Activated CD4-positive, CD25-positive, alpha-beta regulatory T cell treated with anti-CD3 and anti-CD28 coated beads, Interleukin-2, amount 50 U/mL, for 16 hours (primary cell): ENCODE data around the gene MAD2L2.

Experiments used
- DNase-seq: peaks from one replicate; pipeline ENCODE4 v3.0.0-alpha.2; 2020; ENCODE audit warnings: low read depth, low spot score

MAD2L2 gene

DNA sequence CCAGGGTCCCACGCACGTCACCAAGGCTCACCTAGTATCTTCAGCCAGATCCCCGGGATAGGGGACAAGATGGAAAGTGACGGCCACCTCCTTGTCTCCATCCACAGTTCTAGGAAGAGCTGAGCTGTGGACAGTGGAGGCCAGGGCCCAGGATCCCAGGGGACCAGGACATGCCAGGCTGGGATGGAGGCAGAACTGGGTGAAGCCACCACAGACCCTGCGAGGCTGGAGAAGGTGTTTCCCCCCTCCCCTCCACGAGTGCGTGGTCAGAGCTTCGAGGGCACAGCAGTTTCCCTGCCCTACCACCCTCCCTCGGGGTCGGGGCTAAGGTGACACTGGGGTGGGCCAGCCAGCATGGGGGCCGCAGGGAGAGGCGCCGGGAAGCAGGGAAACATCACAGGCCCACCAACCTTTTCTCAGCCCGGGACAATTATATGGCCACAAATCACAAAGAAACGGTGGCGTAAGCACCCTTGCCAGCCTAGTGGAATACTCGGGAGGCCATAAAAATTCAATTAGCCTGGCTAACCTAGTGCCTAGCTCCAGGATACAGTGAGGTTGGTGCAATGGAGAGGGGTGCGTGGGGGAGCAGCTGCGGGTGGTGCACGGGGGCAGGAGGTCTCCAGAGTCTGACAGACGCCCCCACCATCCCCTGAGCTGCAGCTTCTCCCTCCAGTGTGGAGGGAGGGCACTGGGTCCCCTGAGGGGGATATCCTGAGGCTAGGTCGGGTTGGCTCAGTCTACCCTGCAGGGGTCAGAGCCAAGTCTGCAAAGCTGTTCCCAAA is 23.9 kb upstream of the MAD2L2 start:
- DNase-seq = no peak

DNA sequence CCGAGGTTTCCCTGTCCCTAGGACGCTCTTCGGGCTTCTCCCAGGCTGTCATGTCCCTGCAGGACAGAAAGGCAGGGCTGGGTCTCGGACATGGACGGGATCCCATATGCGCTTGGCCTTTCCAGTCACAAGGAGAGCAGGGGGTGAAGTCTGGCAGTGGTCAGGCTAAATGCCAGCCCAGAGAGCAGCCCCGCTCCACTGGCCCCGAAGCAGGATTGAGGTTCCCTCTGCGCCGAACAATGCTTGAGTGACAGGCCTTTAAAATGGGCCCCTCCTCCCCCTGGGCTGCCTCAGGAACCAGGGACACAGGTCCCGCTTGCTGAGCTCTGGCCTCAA is 23.2 kb upstream of the MAD2L2 start:
- no peak for DNase-seq

DNA sequence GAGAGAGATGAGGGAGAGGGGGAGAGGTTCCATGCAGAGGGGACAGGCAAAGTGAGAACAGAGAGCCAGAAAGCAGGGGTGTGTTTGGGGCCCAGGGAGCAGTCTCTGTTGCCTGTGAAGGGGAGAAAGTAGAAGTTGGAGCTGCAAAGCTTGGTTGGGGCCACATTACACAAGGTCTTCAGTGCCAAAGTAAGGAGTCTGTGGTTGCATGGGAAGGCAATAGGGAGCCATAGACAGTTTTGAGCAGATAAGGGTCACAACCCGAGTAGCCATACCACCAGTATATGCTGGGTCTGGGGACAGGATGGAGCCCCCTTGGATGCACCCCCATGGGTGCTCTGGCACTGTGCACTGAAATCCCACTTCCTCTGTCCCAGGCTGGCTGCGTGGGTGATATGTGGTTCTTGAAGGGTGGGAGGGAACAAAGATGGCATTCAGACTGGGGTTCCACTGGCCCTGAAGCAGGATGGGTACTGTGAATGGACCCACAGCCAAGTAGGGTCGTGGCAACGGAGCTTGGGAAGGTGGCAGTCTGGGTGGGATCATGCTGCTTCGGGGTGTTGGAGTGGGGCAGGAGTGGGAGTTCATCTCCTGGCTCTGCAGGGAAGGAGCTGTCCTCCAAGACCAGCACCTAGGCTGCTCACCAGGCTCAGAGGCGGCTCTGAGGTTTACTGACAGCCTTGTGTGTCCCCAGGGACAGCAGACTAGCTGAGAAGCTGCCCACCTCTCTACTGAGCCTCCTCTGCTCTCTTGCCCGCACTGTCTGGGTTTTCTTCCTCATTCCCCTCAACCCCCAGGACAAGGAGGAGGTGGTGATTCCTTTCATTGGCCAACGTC is 22.6 kb upstream of the MAD2L2 start:
- no peak for DNase-seq

DNA sequence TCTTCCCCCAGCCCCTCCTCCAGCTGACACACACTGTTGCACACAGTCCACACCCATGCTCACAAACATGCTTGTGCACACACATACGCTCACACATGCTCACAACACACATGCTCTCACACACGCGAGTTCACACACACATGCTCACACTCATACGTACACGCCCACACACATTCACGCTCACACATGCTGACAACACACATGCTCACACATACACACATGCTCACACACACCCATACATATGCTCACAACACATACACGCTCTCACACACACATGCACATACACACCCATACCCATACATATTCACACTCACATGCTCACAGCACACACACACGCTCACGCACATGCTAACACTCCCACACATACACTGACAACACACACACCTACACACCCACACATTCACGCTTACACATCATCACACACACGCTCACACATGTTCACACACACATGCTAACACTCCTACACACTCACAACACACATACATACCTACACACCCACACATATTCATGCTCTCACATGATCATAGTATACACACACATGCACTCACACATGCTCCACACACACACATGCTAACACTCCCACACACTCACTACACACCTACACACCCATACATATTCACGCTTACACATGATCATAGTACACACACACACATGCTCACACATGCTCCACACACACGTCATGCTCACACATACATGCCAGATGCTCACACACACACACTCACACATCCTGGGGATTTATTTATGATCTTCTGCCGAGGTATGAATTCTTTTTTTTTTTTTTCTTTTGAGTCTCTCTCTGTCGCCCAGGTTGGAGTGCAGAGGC is 21.2 kb upstream of the MAD2L2 start:
- no peak for DNase-seq

DNA sequence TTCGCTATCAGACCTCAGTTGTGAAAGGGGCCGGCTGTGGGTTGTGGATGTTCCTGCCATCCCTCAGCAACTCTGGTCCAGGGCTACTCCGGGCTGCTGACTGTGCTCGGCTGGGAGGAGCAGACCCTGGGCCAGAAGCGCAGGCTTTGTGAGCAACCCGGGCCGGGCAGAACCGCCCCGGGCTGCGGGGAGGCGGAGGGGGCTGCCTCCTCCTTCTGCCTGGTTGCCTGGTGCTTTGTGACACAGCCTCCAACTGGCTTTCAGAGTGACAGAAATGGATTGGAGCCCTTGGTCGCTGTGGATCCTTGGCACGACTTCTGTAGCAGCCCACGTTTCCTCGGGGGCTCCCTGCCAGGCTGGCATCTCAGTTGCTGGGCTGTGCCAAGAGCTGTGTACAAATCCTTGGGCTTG is 20.6 kb upstream of the MAD2L2 start:
- no peak for DNase-seq

DNA sequence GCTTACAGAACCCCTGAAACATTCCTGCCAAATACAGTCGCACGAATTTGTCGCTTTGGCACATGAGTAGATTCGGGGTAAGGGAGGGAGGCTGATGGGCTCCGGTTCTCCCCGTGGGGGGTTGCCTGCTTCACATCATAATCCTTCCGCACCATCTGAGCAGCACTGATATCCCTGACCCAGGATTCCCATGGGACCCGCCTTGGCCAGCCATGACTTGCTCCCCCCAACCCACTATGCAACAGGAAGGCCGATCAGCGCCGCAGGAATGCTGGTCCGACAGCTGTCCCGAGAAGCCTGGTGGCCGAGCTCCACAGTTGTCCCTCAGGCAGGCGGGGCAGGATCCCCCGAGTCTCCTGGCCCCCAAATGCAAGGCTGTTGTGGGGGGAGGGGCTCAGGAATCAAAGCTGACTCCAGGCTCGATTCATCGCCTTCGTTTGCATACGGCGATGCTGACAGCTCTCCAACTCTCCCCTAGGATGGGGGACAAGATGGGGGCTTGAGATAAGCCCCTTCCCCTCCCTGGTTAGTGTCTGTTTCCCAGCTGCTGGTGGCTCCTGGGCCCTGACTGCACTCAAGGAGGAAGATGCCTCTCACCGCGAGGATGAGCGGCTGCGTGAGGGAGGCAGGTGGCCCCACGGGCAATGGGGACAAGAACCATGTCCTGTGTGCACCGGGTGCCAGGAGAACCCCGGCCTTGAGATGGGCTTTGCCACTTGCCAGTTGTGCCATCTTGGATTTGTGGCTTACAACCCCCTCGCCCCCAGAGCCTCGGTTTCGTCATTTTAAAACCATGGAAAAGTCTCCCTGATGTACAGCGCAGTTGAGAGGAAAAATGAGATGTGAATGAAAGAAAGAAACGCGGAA is 19.9 kb upstream of the MAD2L2 start:
- no peak for DNase-seq

DNA sequence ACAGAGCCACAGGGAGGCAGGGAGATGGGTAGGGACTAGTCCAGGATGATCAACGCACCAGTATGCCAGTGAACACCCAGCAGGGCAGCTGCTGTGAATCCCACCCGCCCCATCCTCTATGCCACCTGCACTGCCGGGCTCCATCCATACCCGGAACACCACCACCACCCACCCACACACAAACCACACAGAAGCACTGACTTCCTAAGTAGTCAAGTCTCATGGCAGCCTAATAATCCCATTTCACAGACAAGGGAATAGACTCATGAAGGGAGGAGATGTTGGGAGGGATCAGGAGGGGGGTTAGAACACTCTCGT is 16.9 kb upstream of the MAD2L2 start:
- no peak for DNase-seq

DNA sequence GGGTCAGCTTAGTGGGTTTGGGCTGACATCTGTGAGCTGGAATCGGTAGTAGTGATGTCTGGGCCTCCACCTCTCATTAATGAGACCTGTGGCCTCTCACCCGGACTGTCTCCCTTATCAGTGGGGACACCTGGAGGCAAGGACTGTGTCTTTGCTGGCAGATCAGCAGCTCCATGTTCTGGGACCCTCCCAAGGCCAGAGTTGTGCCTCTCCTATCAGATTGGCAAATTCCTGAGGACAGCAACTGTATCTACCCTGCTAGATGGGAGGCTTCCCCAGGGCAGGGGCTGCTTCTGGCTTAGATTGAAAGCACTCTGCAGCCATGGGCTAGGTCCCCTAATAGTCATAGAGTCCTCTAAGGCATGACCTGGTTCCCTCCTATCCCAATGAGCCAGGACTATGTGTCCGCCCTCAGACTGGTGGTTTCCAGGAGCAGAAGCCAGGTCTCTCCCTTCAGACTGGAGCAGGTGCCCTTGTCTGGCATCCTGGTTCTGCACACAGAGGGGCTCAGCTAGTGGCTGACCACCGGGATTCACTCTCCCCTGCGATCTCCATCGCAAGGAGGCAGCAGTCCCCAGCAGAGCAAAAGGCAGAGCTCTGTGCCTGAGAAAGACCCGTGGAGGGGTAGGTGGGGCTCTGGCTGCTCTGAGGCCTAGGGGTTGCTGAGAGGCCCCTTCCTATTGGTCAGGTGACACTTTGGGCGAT is 16.4 kb upstream of the MAD2L2 start:
- DNase-seq = no peak

DNA sequence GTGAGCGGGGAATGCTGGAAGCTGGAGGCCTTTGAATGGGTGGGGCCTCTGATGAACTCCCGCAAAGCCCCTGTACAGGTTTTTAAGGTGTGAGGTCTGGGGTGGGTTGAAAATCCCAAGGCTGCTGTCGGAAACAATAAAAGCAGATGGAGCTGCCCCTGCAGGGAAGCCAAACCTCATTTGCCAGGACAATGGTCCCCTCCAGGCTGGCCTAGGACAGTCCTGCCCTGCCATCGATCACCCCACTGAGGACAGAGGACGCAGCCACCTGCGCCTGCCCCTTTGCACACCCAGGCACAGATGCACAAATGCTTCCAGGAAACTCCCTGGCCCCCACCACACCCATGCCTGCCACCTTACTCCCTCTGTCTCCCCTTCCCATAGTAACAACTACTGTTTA is 14.9 kb upstream of the MAD2L2 start:
- DNase-seq = no peak

DNA sequence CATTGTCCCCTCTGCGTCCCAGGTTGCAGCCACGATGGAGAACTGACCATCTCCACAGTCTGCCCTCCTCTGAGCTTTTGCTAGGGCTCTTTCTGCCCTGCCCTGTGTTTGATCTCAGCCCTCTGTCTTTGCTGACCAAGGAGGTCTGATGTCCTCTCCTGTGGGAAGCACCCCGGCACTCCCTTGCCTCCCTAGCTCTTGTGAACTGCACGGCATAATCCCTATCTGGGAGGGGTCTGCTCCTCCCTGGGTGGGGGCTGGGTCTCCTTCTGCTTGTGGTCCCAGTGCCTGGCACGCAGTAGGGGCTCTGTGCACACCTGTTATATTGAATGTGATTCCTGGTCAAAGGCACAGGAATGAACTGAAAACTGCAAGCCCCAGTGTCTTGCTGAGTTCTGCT is 13.0 kb upstream of the MAD2L2 start:
- no peak for DNase-seq

DNA sequence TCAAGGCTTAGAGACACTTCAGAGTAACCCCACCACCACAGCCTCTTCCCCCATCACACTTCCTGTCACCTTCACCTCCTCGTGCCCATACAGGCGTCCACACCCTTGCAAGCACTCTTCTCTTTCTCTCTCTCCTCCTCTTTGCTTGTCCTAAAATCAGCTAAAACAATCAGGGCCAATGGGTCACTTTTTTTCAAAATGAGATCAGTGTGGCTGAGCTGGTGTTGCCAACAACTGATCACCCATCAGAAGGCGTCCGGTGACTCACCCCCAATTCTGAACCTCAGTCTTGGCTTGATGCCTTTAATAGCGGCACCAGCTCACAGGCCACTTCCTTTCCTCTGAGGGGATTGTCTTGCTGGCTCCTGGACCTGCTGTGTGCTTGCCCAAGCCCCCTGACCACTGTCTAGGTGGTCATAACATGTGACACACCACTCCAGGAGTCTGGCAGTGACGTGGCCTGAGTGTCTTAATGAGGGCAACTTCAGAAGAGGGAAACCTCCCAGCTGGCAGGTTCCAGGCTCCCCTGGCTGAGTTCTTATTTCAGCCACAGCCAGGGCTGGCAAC is 12.2 kb upstream of the MAD2L2 start:
- no peak for DNase-seq

DNA sequence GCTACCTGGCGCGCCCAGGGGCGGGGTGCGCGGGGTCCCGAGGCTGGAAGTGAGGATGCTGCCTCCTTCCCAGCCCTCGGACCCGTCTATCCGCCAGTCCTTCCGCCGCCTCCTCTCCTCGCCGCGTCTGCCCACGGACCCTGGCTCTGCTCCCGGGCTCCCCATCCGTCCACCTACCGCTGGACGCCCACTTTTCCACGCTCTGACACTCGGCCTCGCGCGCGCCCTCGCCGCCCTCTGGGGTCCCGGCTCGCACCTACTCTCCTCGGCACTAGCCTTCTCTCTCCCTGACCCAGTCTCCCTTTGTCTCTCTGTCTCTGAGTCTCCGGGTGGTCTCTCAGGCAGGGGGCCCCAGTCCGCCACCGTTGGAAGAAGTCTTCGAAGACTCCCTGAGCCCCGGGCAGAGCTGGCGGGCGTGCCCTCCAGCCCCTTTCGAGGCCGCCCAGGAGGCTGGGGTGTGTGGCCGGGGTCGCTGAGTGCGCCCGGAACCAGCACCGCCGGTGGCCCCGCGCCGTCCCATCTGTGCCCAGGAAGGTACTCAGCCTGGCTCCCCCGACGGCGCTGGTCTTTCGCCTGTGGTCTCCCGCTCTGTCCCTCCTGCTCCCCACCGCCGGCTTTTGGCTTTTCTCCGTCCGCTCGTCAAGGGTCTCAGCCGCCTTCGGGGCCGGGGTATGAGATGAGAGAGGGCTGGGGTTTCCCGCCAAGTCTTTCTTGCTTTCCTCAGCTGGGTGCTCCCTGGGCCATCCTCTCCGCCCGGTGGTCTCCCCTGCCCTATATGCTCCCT is 11.2 kb upstream of the MAD2L2 start:
- DNase-seq = no peak

DNA sequence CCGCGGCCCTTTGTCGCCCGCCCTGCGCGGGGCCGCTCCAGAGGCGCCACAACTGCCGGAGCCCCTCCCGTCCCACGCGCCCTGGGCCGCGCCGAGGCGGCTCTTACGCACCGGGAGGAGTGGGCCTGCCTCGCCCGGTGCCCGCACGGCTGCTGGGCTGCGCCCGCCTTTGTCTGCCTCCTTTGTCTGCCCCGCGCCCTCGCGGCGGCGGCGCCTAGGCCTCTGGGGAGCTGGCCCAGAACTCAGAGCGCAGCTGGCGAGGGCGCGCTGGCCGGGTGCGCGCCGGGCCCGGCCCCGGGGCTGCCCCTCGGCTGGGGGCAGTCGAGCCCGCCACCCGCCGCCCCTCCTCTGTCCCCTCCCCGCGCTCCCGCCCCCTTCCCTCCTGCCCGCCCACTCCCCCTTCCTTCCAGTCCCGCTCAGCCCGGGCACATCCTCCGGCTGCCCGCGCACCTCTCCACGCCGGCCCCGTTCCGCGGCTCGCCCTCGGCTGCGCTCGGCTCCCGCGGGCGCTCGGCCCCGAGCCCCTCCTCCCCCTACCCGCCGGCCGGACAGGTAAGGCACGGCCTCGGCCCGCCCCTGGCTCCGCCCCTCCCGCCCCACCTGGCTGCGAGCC is 10.5 kb upstream of the MAD2L2 start, which contains the start of gene DRAXIN:
DRAXIN (plus strand) TSS at position 409 of the 613 bp plus-strand sequence. CDS start 14,549 bp downstream, outside the sequence.
- no peak for DNase-seq

DNA sequence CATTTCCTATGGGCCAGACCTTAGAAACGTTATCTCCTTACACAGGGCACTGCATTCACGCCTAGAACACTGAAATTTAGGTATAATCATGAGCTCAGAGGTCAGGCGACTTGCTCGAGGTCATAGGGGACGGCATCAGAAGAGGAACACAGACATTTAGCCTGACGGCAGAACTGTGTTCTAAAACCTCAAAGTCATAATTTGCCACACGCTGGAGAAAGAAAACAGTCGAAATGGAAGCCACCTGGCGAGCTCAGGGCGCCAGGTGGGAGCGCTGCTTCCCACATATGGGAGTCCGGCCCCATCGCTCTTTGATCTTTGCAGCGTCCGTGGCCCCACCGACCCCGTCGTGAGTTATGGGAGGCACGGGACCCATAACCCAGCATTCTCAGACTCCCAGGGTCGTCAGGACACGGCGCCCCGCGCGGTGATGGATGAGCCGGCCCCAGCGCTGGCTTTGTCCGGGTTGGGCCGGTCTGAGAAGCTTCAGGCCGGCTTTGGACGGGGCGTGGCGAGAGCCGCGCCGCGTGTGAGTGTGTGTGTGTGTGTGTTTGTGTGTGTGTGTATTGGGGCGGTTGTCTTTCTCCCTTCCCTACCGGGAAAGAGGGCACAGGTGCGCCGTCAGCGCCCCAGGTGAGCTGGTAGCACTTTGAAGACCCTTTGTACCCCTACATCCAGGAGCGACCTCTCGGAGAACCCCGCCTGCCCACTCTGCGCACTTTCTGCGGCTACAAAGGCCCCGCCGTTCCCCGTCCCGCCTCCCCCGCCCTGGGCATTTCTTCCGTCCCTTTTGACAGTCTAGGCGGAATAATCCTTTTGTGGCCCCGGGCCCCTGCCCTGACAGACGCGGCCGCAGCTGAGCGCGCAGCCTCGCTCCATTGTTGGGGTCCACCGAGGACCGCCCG is 9.7 kb upstream of the MAD2L2 start:
- DNase-seq = no peak

DNA sequence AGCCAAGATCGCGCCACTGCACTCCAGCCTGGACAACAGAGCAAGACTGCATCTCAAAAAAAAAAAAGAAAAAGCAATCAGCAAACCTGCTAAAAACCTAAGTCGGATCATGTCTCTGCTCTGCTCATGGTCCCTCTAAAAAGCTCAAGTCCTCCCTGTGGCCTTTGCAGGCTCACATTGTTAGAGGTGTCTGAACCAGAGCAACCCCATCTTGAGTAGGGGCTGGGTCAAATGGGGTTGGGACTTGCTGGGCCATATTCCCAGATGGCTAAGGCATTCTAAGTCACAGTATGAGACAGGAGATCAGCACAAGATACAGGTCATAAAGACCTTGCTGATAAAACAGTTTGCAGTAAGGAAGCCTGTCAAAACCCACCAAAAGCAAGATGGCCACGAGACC is 7.6 kb upstream of the MAD2L2 start:
- no peak for DNase-seq

DNA sequence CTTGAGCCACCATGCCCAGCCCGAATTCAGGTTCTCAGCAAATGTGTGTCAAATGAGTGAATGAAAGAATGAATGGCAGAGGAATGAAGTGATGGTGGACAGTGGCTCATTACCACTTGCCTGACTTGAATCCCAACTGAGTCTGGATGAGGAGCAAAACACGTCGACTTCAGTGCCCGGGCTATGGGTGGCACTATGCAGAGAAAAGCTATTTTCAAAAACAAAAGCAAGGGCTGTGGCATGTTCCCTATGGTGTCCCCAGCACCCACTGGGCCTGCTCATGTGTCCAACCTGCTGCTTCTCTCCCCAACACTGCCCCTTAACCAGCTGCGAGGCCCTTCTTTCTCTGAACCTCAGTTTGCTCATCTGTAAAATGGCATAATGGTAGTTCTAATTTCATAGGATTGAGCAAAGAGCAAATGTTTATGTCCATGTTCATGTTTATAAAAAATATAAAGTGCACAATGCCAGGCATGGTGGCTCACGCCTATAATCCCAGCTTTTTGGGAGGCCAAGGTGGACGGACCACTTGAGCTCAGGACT is 4.3 kb upstream of the MAD2L2 start:
- no peak for DNase-seq

DNA sequence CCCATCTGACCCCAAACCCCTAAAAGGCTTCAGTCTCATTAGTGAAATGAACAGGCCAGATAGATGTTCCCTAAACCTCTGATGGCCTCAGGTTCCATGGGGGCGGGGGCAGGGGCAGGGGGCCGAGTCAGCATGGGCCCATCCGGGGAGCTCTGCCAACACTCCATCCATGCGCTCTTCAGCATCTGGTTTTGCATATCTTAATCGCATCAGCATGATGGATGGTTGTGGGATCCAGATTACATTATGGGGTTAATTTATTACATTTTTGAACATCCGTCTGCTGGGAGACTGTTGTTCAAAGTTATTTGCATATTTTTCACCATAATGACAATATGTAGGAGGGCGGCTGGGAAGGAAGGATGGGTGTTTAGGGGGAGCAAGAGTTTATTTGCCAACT is 3.1 kb upstream of the MAD2L2 start:
- no peak for DNase-seq

DNA sequence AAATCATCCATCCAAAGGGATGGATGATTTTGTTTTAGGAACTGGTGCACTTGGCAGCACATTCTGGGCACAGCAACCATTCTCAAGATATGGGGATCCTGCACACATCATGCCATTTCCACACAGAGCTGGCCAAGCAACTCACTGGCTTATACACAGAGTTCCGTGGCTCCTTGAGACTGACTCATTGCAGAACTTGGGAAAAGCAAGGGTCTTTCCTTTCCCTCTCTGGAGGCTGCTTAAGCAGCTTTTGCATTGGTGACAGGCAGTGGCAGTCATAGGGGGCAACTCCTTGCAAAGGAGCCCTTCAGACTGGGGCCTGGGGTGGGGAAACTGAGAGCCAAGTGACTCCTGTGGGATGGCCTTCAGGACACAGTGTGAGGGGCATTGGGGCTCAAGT is 1.9 kb upstream of the MAD2L2 start:
- no peak for DNase-seq
